ENCODE data around the gene DEGS2.

Gene DEGS2

GRCh38 chr14:100117026-100117425 is 42.4 kb downstream of the DEGS2 start:
- H3K36me3 Mint-ChIP-seq (ENCODE audit: low read depth): peaks cover 8% of the 10 kb centered on the region
- H3K4me1 Mint-ChIP-seq: peaks cover 54% of the 10 kb centered on the region
- H3K27me3 Mint-ChIP-seq (ENCODE audit: low read depth): peaks cover 3% of the 10 kb centered on the region
- peak overlapping the region; percentile 61 to 76 (median 73) for H3K27ac Mint-ChIP-seq
- TF ChIP-seq, protein P1, sequence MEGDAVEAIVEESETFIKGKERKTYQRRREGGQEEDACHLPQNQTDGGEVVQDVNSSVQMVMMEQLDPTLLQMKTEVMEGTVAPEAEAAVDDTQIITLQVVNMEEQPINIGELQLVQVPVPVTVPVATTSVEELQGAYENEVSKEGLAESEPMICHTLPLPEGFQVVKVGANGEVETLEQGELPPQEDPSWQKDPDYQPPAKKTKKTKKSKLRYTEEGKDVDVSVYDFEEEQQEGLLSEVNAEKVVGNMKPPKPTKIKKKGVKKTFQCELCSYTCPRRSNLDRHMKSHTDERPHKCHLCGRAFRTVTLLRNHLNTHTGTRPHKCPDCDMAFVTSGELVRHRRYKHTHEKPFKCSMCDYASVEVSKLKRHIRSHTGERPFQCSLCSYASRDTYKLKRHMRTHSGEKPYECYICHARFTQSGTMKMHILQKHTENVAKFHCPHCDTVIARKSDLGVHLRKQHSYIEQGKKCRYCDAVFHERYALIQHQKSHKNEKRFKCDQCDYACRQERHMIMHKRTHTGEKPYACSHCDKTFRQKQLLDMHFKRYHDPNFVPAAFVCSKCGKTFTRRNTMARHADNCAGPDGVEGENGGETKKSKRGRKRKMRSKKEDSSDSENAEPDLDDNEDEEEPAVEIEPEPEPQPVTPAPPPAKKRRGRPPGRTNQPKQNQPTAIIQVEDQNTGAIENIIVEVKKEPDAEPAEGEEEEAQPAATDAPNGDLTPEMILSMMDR (IDR thresholded peaks at IDR 0.05; ENCODE audit: unreplicated experiment in 3 of 3): no peak
- no peaks in the 10 kb centered on the region for H3K9me3 Mint-ChIP-seq
- no peak overlapping the region for H3K4me3 Mint-ChIP-seq

- H3K9me3 Mint-ChIP-seq: no peaks in the 10 kb centered on the region
- H3K4me1 Mint-ChIP-seq: peaks cover 52% of the 10 kb centered on the region
- TF ChIP-seq, protein P1 (IDR thresholded peaks at IDR 0.05; ENCODE audit: unreplicated experiment in 3 of 3): no peak
- H3K27ac Mint-ChIP-seq: peak overlapping the region in 1 of 3 experiments; percentile 76
- peaks cover 8% of the 10 kb centered on the region for H3K36me3 Mint-ChIP-seq (ENCODE audit: low read depth)
- peaks cover 3% of the 10 kb centered on the region for H3K27me3 Mint-ChIP-seq (ENCODE audit: low read depth)
- H3K4me3 Mint-ChIP-seq: no peak overlapping the region
Measured at GRCh38 chr14:100116134-100116533, 43.3 kb downstream of the DEGS2 start.

DNA sequence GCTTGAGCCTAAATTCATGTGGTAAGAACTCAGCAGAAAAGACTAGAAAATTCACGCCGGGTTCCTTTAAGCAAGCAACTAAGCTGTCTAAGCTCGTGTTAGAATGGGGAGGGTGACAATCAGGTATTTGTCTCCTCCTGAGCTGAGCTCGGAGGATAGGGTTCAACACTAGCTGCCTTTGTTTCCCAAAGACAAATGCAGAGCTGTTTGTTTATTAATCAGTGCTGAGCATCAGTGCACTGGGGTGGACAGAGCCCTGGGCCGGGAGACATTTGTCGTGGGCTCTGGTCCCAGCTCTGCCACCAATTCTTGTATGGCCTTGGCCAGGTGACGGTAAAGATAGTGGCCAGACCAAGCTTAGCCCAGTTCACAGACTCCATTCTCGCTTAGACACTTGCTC is 43.7 kb downstream of the DEGS2 start:
- Mint-ChIP-seq H3K4me3 (no peak overlapping the region), H3K4me1 (peaks cover 51% of the 10 kb centered on the region), H3K27ac (peak overlapping the region in 1 of 3 experiments; percentile 37), H3K27me3 (ENCODE audit: low read depth) (peaks cover 3% of the 10 kb centered on the region), H3K9me3 (no peaks in the 10 kb centered on the region), H3K36me3 (ENCODE audit: low read depth) (peaks cover 8% of the 10 kb centered on the region)
- TF ChIP-seq, protein P1 (IDR thresholded peaks at IDR 0.05; ENCODE audit: unreplicated experiment in 3 of 3): no peak

DNA sequence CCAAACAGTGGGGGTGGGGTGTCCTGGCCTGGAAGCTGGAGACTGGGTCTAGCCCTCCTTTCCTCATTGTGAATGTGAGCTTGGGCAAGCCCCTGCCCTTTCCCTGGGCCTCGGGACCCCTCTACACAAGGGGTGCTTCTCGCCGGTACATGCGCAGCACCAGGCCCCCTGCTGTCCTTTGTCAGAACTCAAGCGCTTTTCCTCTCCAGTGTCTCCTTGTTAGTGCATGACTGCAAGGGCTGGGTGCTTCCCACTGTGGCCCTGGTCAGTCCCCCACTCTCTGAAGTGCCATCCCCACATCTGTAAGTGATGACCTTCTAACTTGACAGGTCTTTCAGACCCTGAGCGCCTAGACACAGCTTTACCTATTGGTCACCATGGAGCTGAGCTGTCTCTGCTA is 44.2 kb downstream of the DEGS2 start:
- TF ChIP-seq, protein P1 (IDR thresholded peaks at IDR 0.05; ENCODE audit: unreplicated experiment in 3 of 3): no peak
- peaks cover 8% of the 10 kb centered on the region for H3K36me3 Mint-ChIP-seq (ENCODE audit: low read depth)

DNA sequence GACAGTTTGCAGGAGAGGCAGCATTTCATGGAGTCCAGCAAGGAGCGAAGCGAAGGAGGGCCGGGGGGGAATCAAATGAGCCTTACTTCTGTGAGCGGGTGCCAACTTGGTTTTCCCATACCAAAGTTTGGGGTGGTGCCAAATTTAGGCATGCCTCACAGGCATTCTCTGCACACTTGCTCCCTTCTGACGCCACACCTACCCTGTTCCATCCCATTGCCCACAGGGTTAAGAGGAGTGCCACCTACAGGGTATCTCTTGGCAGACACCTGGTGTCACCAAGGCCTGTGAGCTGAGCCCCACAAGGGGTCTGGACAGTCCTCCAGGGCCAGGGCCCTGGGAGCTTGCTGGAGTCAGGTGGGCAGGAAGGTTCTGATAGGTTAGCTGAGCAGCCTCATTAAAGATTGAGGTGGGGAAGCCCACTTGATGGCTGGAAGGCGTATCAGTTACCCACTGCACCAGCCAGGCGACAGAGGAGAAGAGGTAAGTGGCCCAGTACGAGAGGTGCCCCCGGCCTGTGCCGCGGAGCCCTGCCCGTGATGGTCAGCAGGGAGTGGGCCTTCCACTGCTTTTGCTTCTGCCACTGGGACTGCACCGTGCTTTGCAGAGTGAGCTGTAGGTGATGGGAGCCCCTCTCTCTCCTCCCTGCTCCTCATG is 45.2 kb downstream of the DEGS2 start:
- no peak overlapping the region for H3K4me3 Mint-ChIP-seq
- no peaks in the 10 kb centered on the region for H3K9me3 Mint-ChIP-seq
- peaks cover 3% of the 10 kb centered on the region for H3K27me3 Mint-ChIP-seq (ENCODE audit: low read depth)

More for the DNA sequence above, 44.2 kb downstream of the DEGS2 start:
- H3K4me3 Mint-ChIP-seq: no peak overlapping the region
- H3K9me3 Mint-ChIP-seq: no peaks in the 10 kb centered on the region
- peaks cover 3% of the 10 kb centered on the region for H3K27me3 Mint-ChIP-seq (ENCODE audit: low read depth)
- peaks cover 46% of the 10 kb centered on the region for H3K4me1 Mint-ChIP-seq
- H3K27ac Mint-ChIP-seq: peak overlapping the region in 1 of 3 experiments; percentile 37

More for the DNA sequence above, 45.2 kb downstream of the DEGS2 start:
- H3K27ac Mint-ChIP-seq: no peak overlapping the region
- H3K36me3 Mint-ChIP-seq (ENCODE audit: low read depth): peaks cover 8% of the 10 kb centered on the region
- peaks cover 41% of the 10 kb centered on the region for H3K4me1 Mint-ChIP-seq
- TF ChIP-seq, protein P1 (IDR thresholded peaks at IDR 0.05; ENCODE audit: unreplicated experiment in 3 of 3): no peak

All from nephron (organoid).